NB4 (cell line): ENCODE data around the gene EFCAB6.

Experiments used
- DNase-seq: peaks from one replicate; pipeline ENCODE4 v3.0.0; 2010; ENCODE audit warnings: low read depth
- H3K4me3 ChIP-seq: one replicate; pipeline ENCODE4 v1.5.1; 2011; ENCODE audit warnings: mild to moderate bottlenecking, low read depth, low read length, moderate library complexity
- CTCF ChIP-seq: IDR thresholded peaks from one replicate; pipeline ENCODE4 v1.5.1; 2012; ENCODE audit warnings: low read depth, low read length
- MAX ChIP-seq: IDR thresholded peaks from 2 replicates; pipeline ENCODE4 v1.6.1; 2011; ENCODE audit warnings: low read depth, low read length
- MYC ChIP-seq: IDR thresholded peaks from 2 replicates; pipeline ENCODE4 v1.6.1; 2011; ENCODE audit warnings: low read depth, low read length
- POLR2A ChIP-seq: IDR thresholded peaks from 2 replicates; pipeline ENCODE4 v1.6.1; 2011; ENCODE audit warnings: mild to moderate bottlenecking; ENCODE audit not compliant: insufficient read length; ENCODE audit errors: extremely low read depth

Gene EFCAB6

GRCh38 chr22:43510281-43511070 is 301.6 kb downstream of the EFCAB6 start:
- H3K4me3 ChIP-seq = no peak overlapping the region
- TF ChIP-seq CTCF = no peak
- no peak for TF ChIP-seq POLR2A
- TF ChIP-seq MYC = no peak
- no peak for TF ChIP-seq MAX
- DNase-seq = no peak

GRCh38 chr22:43509337-43509736 is 302.8 kb downstream of the EFCAB6 start:
- no peak overlapping the region for H3K4me3 ChIP-seq
- DNase-seq = no peak
- no peak for TF ChIP-seq MAX
- TF ChIP-seq CTCF = no peak
- TF ChIP-seq MYC = no peak
- TF ChIP-seq POLR2A = no peak

- no peak for TF ChIP-seq MYC
- no peak for TF ChIP-seq POLR2A
- TF ChIP-seq MAX = no peak
- TF ChIP-seq CTCF = no peak
- DNase-seq = no peak
- no peak overlapping the region for H3K4me3 ChIP-seq
Measured at GRCh38 chr22:43508489-43508888, 303.6 kb downstream of the EFCAB6 start.

- TF ChIP-seq POLR2A = no peak
- no peak for TF ChIP-seq CTCF
- TF ChIP-seq MAX = no peak
- no peak for TF ChIP-seq MYC
- H3K4me3 ChIP-seq = no peak overlapping the region
- no peak for DNase-seq
Measured at GRCh38 chr22:43507235-43507634, 304.9 kb downstream of the EFCAB6 start.

GRCh38 chr22:43506487-43506886 is 305.6 kb downstream of the EFCAB6 start:
- H3K4me3 ChIP-seq = no peak overlapping the region
- DNase-seq = no peak
- TF ChIP-seq MYC = no peak

GRCh38 chr22:43505896-43506295 is 306.2 kb downstream of the EFCAB6 start:
- no peak overlapping the region for H3K4me3 ChIP-seq
- no peak for TF ChIP-seq POLR2A
- no peak for TF ChIP-seq CTCF
- no peak for TF ChIP-seq MYC
- no peak for TF ChIP-seq MAX
- DNase-seq = no peak
